ENCODE results near the gene SCO1. TPM values are rescaled to one million over a fixed set of nuclear protein-coding genes. Genes with fewer than 3 reads are reported as not detected.

The SCO1 gene
- total RNA-seq, 1 donor from 2014 or later: 32.9 TPM

GRCh38 chr17:10728331-10728892 lies 31.1 kb upstream of the SCO1 start:
- no peak for DNase-seq (ENCODE audit: low read depth)
- Histone ChIP-seq H3K4me3 (ENCODE audit: low read depth, low read length) (no peak overlapping the region), H3K27me3 (ENCODE audit: control insufficient read depth, insufficient read depth, low read length) (no peaks in the 10 kb centered on the region), H3K36me3 (ENCODE audit: control insufficient read depth, insufficient read depth, low read length) (no peaks in the 10 kb centered on the region)
- TF ChIP-seq CTCF (IDR thresholded peaks at IDR 0.05; ENCODE audit: insufficient read depth, low read length, poor library complexity, severe bottlenecking): no peak

- no peak for TF ChIP-seq CTCF (IDR thresholded peaks at IDR 0.05; ENCODE audit: insufficient read depth, low read length, poor library complexity, severe bottlenecking)
- H3K27me3 ChIP-seq (ENCODE audit: control insufficient read depth, insufficient read depth, low read length): no peaks in the 10 kb centered on the region
- no peak for DNase-seq (ENCODE audit: low read depth)
- H3K4me3 ChIP-seq (ENCODE audit: low read depth, low read length): no peak overlapping the region
- no peaks in the 10 kb centered on the region for H3K36me3 ChIP-seq (ENCODE audit: control insufficient read depth, insufficient read depth, low read length)
Measured at GRCh38 chr17:10727192-10727591, 29.9 kb upstream of the SCO1 start.

GRCh38 chr17:10726196-10726595 lies 28.9 kb upstream of the SCO1 start:
- Histone ChIP-seq H3K36me3 (ENCODE audit: control insufficient read depth, insufficient read depth, low read length) (no peaks in the 10 kb centered on the region), H3K4me3 (ENCODE audit: low read depth, low read length) (no peak overlapping the region), H3K27me3 (ENCODE audit: control insufficient read depth, insufficient read depth, low read length) (no peaks in the 10 kb centered on the region)
- TF ChIP-seq CTCF (IDR thresholded peaks at IDR 0.05; ENCODE audit: insufficient read depth, low read length, poor library complexity, severe bottlenecking): no peak
- no peak for DNase-seq (ENCODE audit: low read depth)

- H3K4me3 ChIP-seq (ENCODE audit: low read depth, low read length): no peak overlapping the region
- no peak for DNase-seq (ENCODE audit: low read depth)
- no peaks in the 10 kb centered on the region for H3K27me3 ChIP-seq (ENCODE audit: control insufficient read depth, insufficient read depth, low read length)
- H3K36me3 ChIP-seq (ENCODE audit: control insufficient read depth, insufficient read depth, low read length): no peaks in the 10 kb centered on the region
- TF ChIP-seq CTCF (IDR thresholded peaks at IDR 0.05; ENCODE audit: insufficient read depth, low read length, poor library complexity, severe bottlenecking): no peak
Measured at GRCh38 chr17:10725262-10725661, 27.9 kb upstream of the SCO1 start.

GRCh38 chr17:10724546-10725195 lies 27.3 kb upstream of the SCO1 start:
- Histone ChIP-seq H3K4me3 (ENCODE audit: low read depth, low read length) (no peak overlapping the region), H3K36me3 (ENCODE audit: control insufficient read depth, insufficient read depth, low read length) (no peaks in the 10 kb centered on the region), H3K27me3 (ENCODE audit: control insufficient read depth, insufficient read depth, low read length) (no peaks in the 10 kb centered on the region)
- DNase-seq (ENCODE audit: low read depth): no peak
- no peak for TF ChIP-seq CTCF (IDR thresholded peaks at IDR 0.05; ENCODE audit: insufficient read depth, low read length, poor library complexity, severe bottlenecking)

- Histone ChIP-seq H3K36me3 (ENCODE audit: control insufficient read depth, insufficient read depth, low read length) (no peaks in the 10 kb centered on the region), H3K27me3 (ENCODE audit: control insufficient read depth, insufficient read depth, low read length) (no peaks in the 10 kb centered on the region), H3K4me3 (ENCODE audit: low read depth, low read length) (no peak overlapping the region)
- no peak for TF ChIP-seq CTCF (IDR thresholded peaks at IDR 0.05; ENCODE audit: insufficient read depth, low read length, poor library complexity, severe bottlenecking)
- no peak for DNase-seq (ENCODE audit: low read depth)
Measured at GRCh38 chr17:10718547-10718946, 21.2 kb upstream of the SCO1 start.

Data from kidney epithelial cell (primary cell).